ENCODE measurements around the gene MAP2K1. TPM values are rescaled to one million over a fixed set of nuclear protein-coding genes. Genes with fewer than 3 reads are reported as not detected.
"Not testable (repeated sequence)": the region's sequence is repeated elsewhere in the genome, so short reads cannot be mapped to it uniquely, and the experiment has no call there.

Gene MAP2K1
- total RNA-seq, 1 experiment from 2014 or later, result 16.2 TPM

DNA sequence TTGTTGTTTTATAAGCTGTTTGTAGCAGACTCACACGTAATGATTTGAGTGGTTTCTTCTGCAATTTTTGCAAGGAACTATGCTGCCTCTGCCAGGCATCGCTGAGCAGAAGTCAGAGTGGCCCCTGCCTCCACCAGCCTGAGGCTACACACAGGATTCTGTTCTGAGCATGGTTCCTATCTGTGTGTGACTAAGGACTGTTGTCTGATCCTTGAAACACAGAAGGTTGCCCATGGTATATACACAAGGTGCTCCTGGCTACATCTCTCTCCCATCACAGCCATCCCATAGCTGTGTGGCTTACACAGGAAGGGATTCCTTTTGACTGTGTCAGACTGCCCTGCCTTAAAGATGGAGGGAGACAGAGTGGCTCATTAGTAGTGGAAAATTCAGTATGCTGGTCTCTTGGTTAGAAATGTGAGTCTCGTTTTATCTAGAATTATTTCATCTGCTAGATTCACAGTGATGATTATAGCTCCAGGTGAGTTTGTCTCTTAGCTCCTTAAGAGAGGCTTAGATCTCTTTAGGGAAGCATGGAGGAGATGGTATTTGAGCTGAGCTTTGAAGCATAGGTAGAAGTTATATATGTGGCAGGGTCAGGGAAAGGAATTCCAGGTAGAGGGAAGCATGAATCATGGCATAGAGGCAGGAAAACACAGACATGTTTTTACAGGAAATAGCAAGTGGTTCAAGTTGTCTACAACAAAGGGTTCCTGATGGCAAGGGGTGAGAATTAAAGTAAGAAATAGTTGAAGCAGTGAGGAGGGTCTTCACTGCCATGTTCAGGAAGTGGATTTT is 73.3 kb downstream of the MAP2K1 start:
- in situ Hi-C loops (cut with HindIII; ENCODE audit: low pct_unique_long_range_greater_than_20kb, low sequenced_read_pairs), result no loop called here
- DNase-seq (ENCODE audit: low read depth, low spot score), result no peak

GRCh38 chr15:66461294-66461693 is 74.6 kb downstream of the MAP2K1 start:
- in situ Hi-C loops (cut with HindIII; ENCODE audit: low pct_unique_long_range_greater_than_20kb, low sequenced_read_pairs), result not testable (repeated sequence)

GRCh38 chr15:66461917-66462316 is 75.2 kb downstream of the MAP2K1 start:
- no peak for DNase-seq (ENCODE audit: low read depth, low spot score)

More at GRCh38 chr15:66461294-66461693, 74.6 kb downstream of the MAP2K1 start:
- DNase-seq (ENCODE audit: low read depth, low spot score), result not testable (repeated sequence)

DNA sequence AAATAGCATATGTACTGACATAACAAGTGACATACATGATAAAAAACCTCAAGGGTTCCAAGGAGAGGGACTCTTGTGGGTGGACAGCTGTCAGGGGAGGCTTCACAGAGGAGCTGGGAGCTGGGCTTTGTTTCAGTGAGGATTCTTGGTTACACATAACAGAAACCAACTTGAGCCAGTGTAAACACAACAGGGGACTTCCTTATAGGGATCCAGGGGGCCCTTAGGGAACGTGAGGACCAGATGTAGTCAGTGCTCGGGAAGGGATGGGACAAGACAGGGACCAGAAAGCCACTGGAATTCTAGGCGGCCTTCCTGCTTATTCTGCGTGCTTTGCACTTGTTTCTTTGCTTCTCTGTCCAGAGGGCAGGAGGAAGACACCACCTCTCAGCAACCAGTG is 75.9 kb downstream of the MAP2K1 start:
- DNase-seq (ENCODE audit: low read depth, low spot score), result no peak
- in situ Hi-C loops (cut with HindIII; ENCODE audit: low pct_unique_long_range_greater_than_20kb, low sequenced_read_pairs), result no loop called here

More at GRCh38 chr15:66461917-66462316, 75.2 kb downstream of the MAP2K1 start:
- in situ Hi-C loops (cut with HindIII; ENCODE audit: low pct_unique_long_range_greater_than_20kb, low sequenced_read_pairs), result no loop called here

DNA sequence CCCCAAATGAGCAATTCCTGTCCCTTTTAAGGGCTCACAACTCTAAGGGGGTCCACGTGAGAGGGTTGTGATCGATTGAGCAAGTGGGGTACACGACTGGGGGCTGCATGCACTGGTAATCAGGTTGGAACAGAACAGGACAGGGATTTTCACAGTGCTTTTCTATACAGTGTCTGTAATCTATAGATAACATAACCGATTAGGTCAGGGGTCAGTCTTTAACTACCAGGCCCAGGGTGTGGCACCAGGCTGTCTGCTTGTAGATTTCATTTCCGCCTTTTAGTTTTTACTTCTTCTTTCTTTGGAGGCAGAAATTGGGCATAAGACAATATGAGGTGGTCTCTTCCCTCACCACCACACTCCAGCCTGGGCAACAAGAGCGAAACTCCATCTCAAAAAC is 78.6 kb downstream of the MAP2K1 start:
- DNase-seq (ENCODE audit: low read depth, low spot score); in situ Hi-C loops (cut with HindIII; ENCODE audit: low pct_unique_long_range_greater_than_20kb, low sequenced_read_pairs): not testable (repeated sequence)

- in situ Hi-C loops (cut with HindIII; ENCODE audit: low pct_unique_long_range_greater_than_20kb, low sequenced_read_pairs), result not testable (repeated sequence)
Measured at GRCh38 chr15:66467162-66468040, 80.7 kb downstream of the MAP2K1 start.

GRCh38 chr15:66470825-66471224 is 84.1 kb downstream of the MAP2K1 start:
- in situ Hi-C loops (cut with HindIII; ENCODE audit: low pct_unique_long_range_greater_than_20kb, low sequenced_read_pairs), result not testable (repeated sequence)

More at GRCh38 chr15:66467162-66468040, 80.7 kb downstream of the MAP2K1 start:
- not testable (repeated sequence) for DNase-seq (ENCODE audit: low read depth, low spot score)

DNA sequence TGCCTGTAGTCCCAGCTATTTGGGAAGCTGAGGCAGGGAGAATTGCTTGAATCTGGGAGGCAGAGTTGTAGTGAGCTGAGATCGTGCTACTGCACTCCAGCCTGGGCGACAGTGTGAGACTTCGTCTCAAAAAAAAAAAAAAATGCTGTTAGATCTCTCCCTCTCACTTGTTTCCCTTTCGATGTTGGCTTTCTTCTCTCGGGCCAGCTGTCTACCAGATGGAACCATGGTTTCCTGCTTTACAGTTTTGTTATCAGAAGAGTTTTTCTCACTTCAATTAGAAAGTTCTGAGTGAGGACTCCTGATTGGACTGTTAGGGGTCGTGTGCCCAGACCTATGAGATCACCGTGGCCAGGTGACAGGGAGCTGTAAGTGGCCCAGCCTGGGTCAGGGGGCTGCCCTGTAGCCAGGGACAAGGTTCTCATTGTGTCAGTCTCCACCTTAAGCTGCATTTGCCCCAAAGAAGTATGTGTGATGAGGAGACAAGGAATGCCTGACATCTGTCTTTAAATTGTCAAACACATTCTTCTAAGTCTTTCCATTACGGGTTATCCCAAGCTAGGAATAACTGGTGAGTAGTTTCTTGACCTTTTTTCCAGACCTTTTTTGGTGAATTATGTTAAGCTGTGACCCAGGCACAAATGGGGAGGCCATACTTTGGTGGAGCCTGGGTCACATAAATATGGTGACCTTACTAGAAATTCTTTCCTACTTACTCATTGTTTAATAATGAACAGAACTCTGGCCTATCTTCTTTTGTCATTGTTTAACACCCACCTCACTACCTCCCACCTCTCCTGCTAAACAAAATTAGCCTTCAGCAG is 85.7 kb downstream of the MAP2K1 start:
- in situ Hi-C loops (cut with HindIII; ENCODE audit: low pct_unique_long_range_greater_than_20kb, low sequenced_read_pairs), result no loop called here
- DNase-seq (ENCODE audit: low read depth, low spot score), result no peak

More at GRCh38 chr15:66470825-66471224, 84.1 kb downstream of the MAP2K1 start:
- DNase-seq (ENCODE audit: low read depth, low spot score), result not testable (repeated sequence)

DNA sequence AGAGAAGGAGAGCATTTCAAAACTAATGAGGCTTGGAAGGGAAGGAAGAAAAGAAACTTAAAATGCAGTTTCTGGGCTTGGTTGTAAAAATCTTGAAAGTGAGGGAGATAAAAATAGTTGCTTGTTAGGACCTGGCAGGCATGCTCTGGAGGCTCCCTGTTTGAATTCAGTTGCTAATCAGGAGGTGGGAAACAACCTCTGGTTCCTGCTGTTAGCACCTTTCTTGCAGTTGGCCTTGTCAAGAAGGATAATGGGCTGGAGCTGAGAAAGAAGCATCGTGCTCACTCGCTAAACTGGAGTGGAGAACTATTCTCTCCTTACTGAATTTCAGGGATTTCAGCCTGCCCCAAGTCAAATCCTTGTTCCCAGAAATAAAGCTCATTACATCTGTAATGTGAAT is 87.4 kb downstream of the MAP2K1 start:
- in situ Hi-C loops (cut with HindIII; ENCODE audit: low pct_unique_long_range_greater_than_20kb, low sequenced_read_pairs), result no loop called here
- no peak for DNase-seq (ENCODE audit: low read depth, low spot score)

- no peak for DNase-seq (ENCODE audit: low read depth, low spot score)
- in situ Hi-C loops (cut with HindIII; ENCODE audit: low pct_unique_long_range_greater_than_20kb, low sequenced_read_pairs), result loop anchor here (25.0 kb wide), 1 partner anchor 163 kb away; no protein-coding TSS in a partner anchor
Measured at GRCh38 chr15:66474963-66475362, 88.3 kb downstream of the MAP2K1 start.

DNA sequence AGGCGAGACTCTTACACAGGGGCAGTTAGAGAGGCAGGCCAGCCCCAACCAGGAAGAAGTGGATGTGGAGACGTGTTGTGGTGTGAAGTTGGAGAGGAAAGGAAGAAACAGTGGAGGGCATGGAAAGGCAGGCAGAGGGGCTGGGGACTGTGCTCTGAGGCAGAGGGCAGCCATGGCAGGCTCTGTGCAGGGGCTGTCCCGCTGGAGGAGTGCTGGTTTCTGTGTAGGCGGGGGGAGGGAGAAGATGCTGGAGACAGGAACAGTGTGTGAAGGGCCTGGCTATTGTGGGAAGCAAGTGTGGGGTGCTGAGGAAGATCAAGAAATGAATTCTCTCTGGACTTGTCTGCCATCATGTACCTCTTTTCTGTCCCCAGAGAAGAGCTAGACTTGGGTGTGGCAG is 89.8 kb downstream of the MAP2K1 start:
- in situ Hi-C loops (cut with HindIII; ENCODE audit: low pct_unique_long_range_greater_than_20kb, low sequenced_read_pairs), result loop anchor here (25.0 kb wide), 1 partner anchor 164 kb away; no protein-coding TSS in a partner anchor

DNA sequence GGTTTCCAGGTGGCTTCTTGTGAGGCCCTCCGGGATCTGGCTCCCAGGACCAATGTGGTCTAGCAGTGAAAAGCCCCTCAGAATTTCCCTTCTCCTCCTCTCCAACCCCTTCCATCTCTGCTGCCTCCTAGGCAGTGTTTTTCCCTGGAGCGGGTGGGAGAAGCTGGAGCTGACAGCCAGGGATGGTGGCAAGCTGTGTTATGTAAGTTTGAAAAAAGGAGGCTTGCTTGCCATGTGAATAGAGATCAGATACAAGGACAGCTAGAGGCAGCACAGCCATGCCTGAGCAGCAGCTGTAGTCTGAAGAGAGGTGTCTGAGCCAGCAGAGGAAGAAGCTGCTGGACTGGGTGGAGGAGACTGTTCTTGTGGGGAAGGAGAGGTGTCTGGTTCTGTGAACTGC is 90.3 kb downstream of the MAP2K1 start:
- in situ Hi-C loops (cut with HindIII; ENCODE audit: low pct_unique_long_range_greater_than_20kb, low sequenced_read_pairs), result loop anchor here (25.0 kb wide), 1 partner anchor 165 kb away; no protein-coding TSS in a partner anchor
- no peak for DNase-seq (ENCODE audit: low read depth, low spot score)

More for the DNA sequence above, 89.8 kb downstream of the MAP2K1 start:
- no peak for DNase-seq (ENCODE audit: low read depth, low spot score)

DNA sequence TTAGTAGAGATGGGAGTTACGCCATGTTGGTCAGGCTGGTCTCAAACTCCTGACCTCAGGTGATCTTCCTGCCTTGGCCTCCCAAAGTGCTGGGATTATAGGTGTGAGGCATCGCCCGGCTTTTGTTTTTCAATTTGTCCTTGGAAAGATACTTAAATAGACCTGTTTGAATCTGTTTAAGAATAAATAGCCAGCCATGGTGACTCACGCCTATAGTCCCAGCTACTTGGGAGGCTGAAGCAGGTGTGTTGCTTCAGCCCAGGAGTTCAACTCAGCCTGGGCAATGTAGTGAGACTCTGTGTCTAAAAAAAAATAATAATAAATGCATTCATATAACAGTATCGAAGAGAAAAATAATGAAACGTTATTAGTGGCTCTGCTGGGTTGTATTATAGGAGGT is 93.6 kb downstream of the MAP2K1 start:
- in situ Hi-C loops (cut with HindIII; ENCODE audit: low pct_unique_long_range_greater_than_20kb, low sequenced_read_pairs), result loop anchor here (25.0 kb wide), 1 partner anchor 168 kb away; no protein-coding TSS in a partner anchor
- no peak for DNase-seq (ENCODE audit: low read depth, low spot score)

DNA sequence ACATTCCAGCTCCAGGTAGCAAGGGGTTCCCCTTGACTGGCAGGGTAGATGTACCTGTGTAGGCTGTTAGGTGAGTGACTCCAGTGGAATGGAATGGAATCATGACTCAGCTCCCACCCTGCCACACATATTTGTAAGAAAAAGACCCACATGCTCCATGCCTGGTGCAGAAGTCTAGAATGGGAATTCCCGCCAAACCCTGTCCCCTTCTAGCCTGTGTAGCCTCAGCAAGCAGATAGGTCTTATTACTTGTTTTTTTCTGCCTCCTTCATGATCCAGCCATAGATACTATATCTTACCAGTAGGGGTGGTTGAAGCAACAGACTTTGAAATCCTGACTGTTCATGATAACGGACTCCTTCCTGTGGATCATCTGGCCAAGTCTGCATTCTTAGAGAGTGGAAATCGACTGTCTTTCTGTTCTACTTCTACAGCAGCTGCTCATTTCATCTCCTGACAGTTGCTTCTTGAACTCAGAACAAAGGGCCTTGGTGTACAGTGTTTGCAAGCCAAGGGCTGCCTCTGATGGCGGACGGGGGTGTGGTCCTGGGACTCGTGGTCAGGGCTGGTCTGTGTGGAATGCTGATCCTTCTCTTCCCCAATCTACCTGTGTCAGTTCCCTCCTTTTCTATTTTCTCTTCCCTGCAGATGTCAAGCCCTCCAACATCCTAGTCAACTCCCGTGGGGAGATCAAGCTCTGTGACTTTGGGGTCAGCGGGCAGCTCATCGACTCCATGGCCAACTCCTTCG is 94.6 kb downstream of the MAP2K1 start:
- in situ Hi-C loops (cut with HindIII; ENCODE audit: low pct_unique_long_range_greater_than_20kb, low sequenced_read_pairs), result loop anchor here (25.0 kb wide), 1 partner anchor 169 kb away; no protein-coding TSS in a partner anchor
- DNase-seq (ENCODE audit: low read depth, low spot score), result no peak

- in situ Hi-C loops (cut with HindIII; ENCODE audit: low pct_unique_long_range_greater_than_20kb, low sequenced_read_pairs), result loop anchor here (25.0 kb wide), 1 partner anchor 170 kb away; no protein-coding TSS in a partner anchor
- DNase-seq (ENCODE audit: low read depth, low spot score), result no peak
Measured at GRCh38 chr15:66482539-66482938, 95.8 kb downstream of the MAP2K1 start.

DNA sequence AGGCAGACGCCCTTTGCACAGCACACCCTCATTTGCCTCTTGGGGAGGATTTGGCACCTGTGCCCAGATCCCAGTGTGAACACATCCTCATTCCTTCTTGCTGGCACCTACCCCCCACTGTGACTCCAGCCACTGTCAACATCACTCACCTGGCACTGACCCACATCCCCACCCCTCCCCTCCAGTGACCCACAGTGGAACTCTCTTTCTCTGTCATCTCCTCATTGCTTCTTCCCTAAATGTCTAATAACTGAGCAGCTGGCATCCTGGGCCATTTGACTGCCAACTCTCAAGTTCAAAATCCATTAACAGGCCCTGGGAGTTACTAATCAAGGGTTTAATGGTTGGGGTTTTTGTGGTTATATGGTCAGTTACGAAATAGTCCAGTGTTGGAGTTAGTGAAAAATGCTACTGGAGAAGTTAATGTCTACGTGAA is 96.4 kb downstream of the MAP2K1 start:
- in situ Hi-C loops (cut with HindIII; ENCODE audit: low pct_unique_long_range_greater_than_20kb, low sequenced_read_pairs), result loop anchor here (25.0 kb wide), 1 partner anchor 171 kb away; no protein-coding TSS in a partner anchor
- DNase-seq (ENCODE audit: low read depth, low spot score), result no peak
